HepG2 (cell line): Measurements from ENCODE around the gene HCFC1. TPM values are rescaled to one million over a fixed set of nuclear protein-coding genes. Genes with fewer than 3 reads are reported as not detected.
A peak's percentile ranks its signal among the peaks of the same experiment; 100 is the strongest.

Source experiments
- AKNA ChIP-seq: sonication (generic); formaldehyde crosslinking; IDR thresholded peaks from 2 replicates; pipeline ENCODE4 v1.4.0; 2020; ENCODE audit warnings: missing genetic modification reagents, borderline replicate concordance
- ATRX ChIP-seq: sonication (generic); formaldehyde crosslinking; IDR thresholded peaks from 2 replicates; pipeline ENCODE4 v1.4.0; 2020; ENCODE audit warnings: missing genetic modification reagents, borderline replicate concordance
- FOXA1 ChIP-seq, 2 experiments: fragments of 450-650 bp in 1 of 2; sonication (generic) in 1 of 2; formaldehyde crosslinking in 1 of 2; IDR thresholded peaks; 2 replicates each; pipeline versions ENCODE4 v1.4.0 to v1.6.1; 2016 to 2020; ENCODE audit warnings: missing genetic modification reagents in 1 of 2
- HIC2 ChIP-seq: sonication (generic); formaldehyde crosslinking; IDR thresholded peaks from 2 replicates; pipeline ENCODE4 v1.9.0; 2022; ENCODE audit warnings: low read depth, missing genetic modification reagents
- HMG20B ChIP-seq: conservative IDR thresholded peaks from 2 replicates; pipeline ENCODE4 v1.6.1; 2016; ENCODE audit warnings: missing genetic modification reagents, missing compliant biosample characterization
- SP1 ChIP-seq, 2 experiments: fragments of 450-650 bp in 1 of 2; sonication (generic) in 1 of 2; formaldehyde crosslinking in 1 of 2; IDR thresholded peaks; 2 replicates each; pipeline versions ENCODE4 v1.4.0 to v1.6.1; 2016 to 2020; ENCODE audit warnings: missing genetic modification reagents in 1 of 2
- SP2 ChIP-seq: sonication (generic); formaldehyde crosslinking; IDR thresholded peaks from 2 replicates; pipeline ENCODE4 v1.5.1; 2020; ENCODE audit warnings: mild to moderate bottlenecking, missing genetic modification reagents
- TFAP4 ChIP-seq: sonication (generic); IDR thresholded peaks from 2 replicates; pipeline ENCODE4 v1.6.1; 2016; ENCODE audit warnings: low read depth, borderline replicate concordance
- WIZ ChIP-seq: sonication (generic); formaldehyde crosslinking; IDR thresholded peaks from 2 replicates; pipeline ENCODE4 v1.5.1; 2020; ENCODE audit warnings: mild to moderate bottlenecking, missing genetic modification reagents
- ZC3H4 ChIP-seq: sonication (generic); formaldehyde crosslinking; IDR thresholded peaks from 2 replicates; pipeline ENCODE4 v1.4.0; 2020; ENCODE audit warnings: missing genetic modification reagents, borderline replicate concordance
- ZNF207 ChIP-seq: fragments of 450-650 bp; IDR thresholded peaks from 2 replicates; pipeline ENCODE4 v1.6.1; 2016; ENCODE audit warnings: antibody characterized with exemption, borderline replicate concordance
- ZNF343 ChIP-seq: sonication (generic); formaldehyde crosslinking; IDR thresholded peaks from 2 replicates; pipeline ENCODE4 v1.4.0; 2020; ENCODE audit warnings: mild to moderate bottlenecking, missing genetic modification reagents
- ZNF687 ChIP-seq: sonication (generic); formaldehyde crosslinking; IDR thresholded peaks from 2 replicates; pipeline ENCODE4 v1.5.1; 2020; ENCODE audit warnings: mild to moderate bottlenecking, missing genetic modification reagents, moderate library complexity
- ZNF709 ChIP-seq: sonication (generic); formaldehyde crosslinking; IDR thresholded peaks from 2 replicates; pipeline ENCODE4 v1.5.0; 2020; ENCODE audit warnings: mild to moderate bottlenecking, missing genetic modification reagents
- ZNF879 ChIP-seq: sonication (generic); formaldehyde crosslinking; IDR thresholded peaks from 2 replicates; pipeline ENCODE4 v1.8.1; 2023; ENCODE audit warnings: missing genetic modification reagents
- polyA plus RNA-seq, 8 experiments: library from polyadenylated mRNA; depleted of rRNA in 3 of 8; stranded (reverse) in 7 of 8; unstranded in 1 of 8; fragments of >200 nt; fragmentation: Illumina TruSeq in 4 of 8; extraction: Trizol in 4 of 8; gene quantifications; 2 replicates each; pipeline versions ENCODE4 v1.2.1 to v1.2.3, GENCODE V29; 2011 to 2016; ENCODE audit warnings: low read depth in 4 of 8, missing spikeins in 1 of 8, mixed read lengths in 1 of 8; ENCODE audit not compliant: insufficient read depth in 1 of 8
- total RNA-seq, 5 experiments: library from RNA; depleted of rRNA; stranded (reverse); fragments of >200 nt; fragmentation: Illumina TruSeq; extraction: Trizol; gene quantifications; 2 replicates each; pipeline ENCODE4 v1.2.3, GENCODE V29; 2016; ENCODE audit warnings: low read depth in 1 of 5

The HCFC1 gene
- total and polyA plus RNA-seq, 2 of the 13 experiments (the other 11 are each of a cell fraction or from before 2014, with no cell fraction given): 5.8 to 17.8 TPM

- TF ChIP-seq SP1 (IDR thresholded peaks at IDR 0.05) (no peak), SP1 (CRISPR knock-in tag; IDR thresholded peaks at IDR 0.05) (no peak), ZNF687 (CRISPR knock-in tag) (peak; percentile 75), SP2 (CRISPR knock-in tag) (no peak), HMG20B (CRISPR knock-in tag) (no peak), ZNF709 (CRISPR knock-in tag) (no peak), FOXA1 (IDR thresholded peaks at IDR 0.05) (no peak), FOXA1 (CRISPR knock-in tag; IDR thresholded peaks at IDR 0.05) (no peak), AKNA (CRISPR knock-in tag) (no peak), WIZ (CRISPR knock-in tag) (no peak), HIC2 (CRISPR knock-in tag) (peak; percentile 31; the same call in 1 of the 2 replicates), ZC3H4 (CRISPR knock-in tag) (peak; percentile 78; the same call in 1 of the 2 replicates), TFAP4 (peak; percentile 74; the same call in 1 of the 2 replicates), ZNF207 (no peak), ZNF879 (CRISPR knock-in tag) (no peak), ZNF343 (CRISPR knock-in tag) (no peak), ATRX (CRISPR knock-in tag) (no peak)
Observed at GRCh38 chrX:153974003-153974725, 2.5 kb upstream of the HCFC1 start (continued).
